TTC549 (cell line): Measurements from ENCODE around the gene MRE11.
"Not testable (repeated sequence)": the region's sequence is repeated elsewhere in the genome, so short reads cannot be mapped to it uniquely, and the experiment has no call there.

ENCODE experiments used
- FAIRE-seq: peaks from 2 replicates; lab custom pipeline; 2012; peaks lifted over from hg19 to GRCh38; lab: Jason Lieb, UNC

MRE11 gene

GRCh38 chr11:94424011-94424410, 69.6 kb downstream of the MRE11 start:
- FAIRE-seq, result no peak

- FAIRE-seq, result no peak
Measured at GRCh38 chr11:94423507-94423906, 70.1 kb downstream of the MRE11 start.

GRCh38 chr11:94418123-94418765, 75.4 kb downstream of the MRE11 start:
- FAIRE-seq, result no peak

GRCh38 chr11:94417386-94417987, 76.2 kb downstream of the MRE11 start:
- peak; percentile 36 for FAIRE-seq

- no peak for FAIRE-seq
Measured at GRCh38 chr11:94405062-94405833, 88.4 kb downstream of the MRE11 start.

- FAIRE-seq, result no peak
Measured at GRCh38 chr11:94402355-94402754, 91.3 kb downstream of the MRE11 start.

- no peak for FAIRE-seq
Measured at GRCh38 chr11:94401773-94402265, 91.8 kb downstream of the MRE11 start.

- FAIRE-seq, result no peak
Measured at GRCh38 chr11:94400839-94401772, 92.5 kb downstream of the MRE11 start, which contains the start of gene GPR83. GPR83 (minus strand) TSS chr11:94401419; CDS start chr11:94401247, 172 bp downstream.

- FAIRE-seq, result no peak
Measured at GRCh38 chr11:94400457-94400838, 93.2 kb downstream of the MRE11 start.

- no peak for FAIRE-seq
Measured at GRCh38 chr11:94400050-94400449, 93.6 kb downstream of the MRE11 start.

- FAIRE-seq, result no peak
Measured at GRCh38 chr11:94398101-94398500, 95.5 kb downstream of the MRE11 start.

- no peak for FAIRE-seq
Measured at GRCh38 chr11:94396282-94396681, 97.4 kb downstream of the MRE11 start.

GRCh38 chr11:94391937-94392336, 101.7 kb downstream of the MRE11 start:
- FAIRE-seq, result not testable (repeated sequence)

GRCh38 chr11:94379613-94380012, 114.0 kb downstream of the MRE11 start:
- no peak for FAIRE-seq

GRCh38 chr11:94376841-94377240, 116.8 kb downstream of the MRE11 start:
- FAIRE-seq, result no peak

- FAIRE-seq, result not testable (repeated sequence)
Measured at GRCh38 chr11:94370576-94370975, 123.1 kb downstream of the MRE11 start.
